Stimulated activated memory B cell treated with anti-CD40 and anti-IgM and Interleukin-4, amounts not matched to agents 10 μg/mL and 1 μg/mL and 100 μg/mL, for 72 hours (primary cell): ENCODE results near the gene IGSF3.

Source experiments
- ATAC-seq: fragments of 150-1000 bp; cut with Tn5 transposase; 2 replicates; pipeline ENCODE4 v1.10.0; 2021
- H3K27ac Mint-ChIP-seq: one replicate; pipeline ENCODE4 v1.8.0; 2022; ENCODE audit warnings: mild to moderate bottlenecking, mixed read lengths
- H3K27me3 Mint-ChIP-seq: one replicate; pipeline ENCODE4 v1.8.0; 2022; ENCODE audit warnings: mixed read lengths
- H3K36me3 Mint-ChIP-seq: one replicate; pipeline ENCODE4 v1.8.0; 2022; ENCODE audit warnings: mixed read lengths
- H3K4me1 Mint-ChIP-seq: one replicate; pipeline ENCODE4 v1.8.0; 2022; ENCODE audit warnings: mixed read lengths
- H3K4me3 Mint-ChIP-seq: one replicate; pipeline ENCODE4 v1.8.0; 2022; ENCODE audit warnings: mild to moderate bottlenecking, moderate library complexity, mixed read lengths
- H3K9me3 Mint-ChIP-seq: one replicate; pipeline ENCODE4 v1.8.0; 2022; ENCODE audit warnings: mixed read lengths

IGSF3 gene

DNA sequence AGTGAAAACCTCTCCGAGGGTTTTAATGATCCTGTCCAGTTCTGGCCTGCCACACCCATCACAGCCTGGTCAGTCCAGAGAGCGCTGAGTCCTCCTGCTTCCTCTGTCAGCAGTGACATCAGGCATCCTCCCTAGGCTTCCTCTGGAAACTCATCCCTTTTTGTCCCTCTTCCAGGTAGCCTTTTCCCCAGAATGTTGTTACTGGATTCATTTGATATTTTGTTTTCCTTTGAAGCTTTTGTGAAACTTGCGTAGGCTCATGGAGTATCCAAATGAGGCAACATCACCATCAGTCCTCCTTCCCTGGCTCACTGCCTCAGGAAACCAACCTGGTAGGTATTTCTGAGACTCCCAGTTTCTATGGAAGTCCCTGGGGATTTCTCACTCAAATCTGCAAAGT, 27.0 kb upstream of the IGSF3 start:
- Mint-ChIP-seq H3K9me3 (peaks cover 2% of the 10 kb centered on the region), H3K27ac (no peak overlapping the region), H3K4me3 (no peak overlapping the region), H3K27me3 (peaks cover 29% of the 10 kb centered on the region), H3K36me3 (no peaks in the 10 kb centered on the region), H3K4me1 (no peaks in the 10 kb centered on the region)
- no peak for ATAC-seq

DNA sequence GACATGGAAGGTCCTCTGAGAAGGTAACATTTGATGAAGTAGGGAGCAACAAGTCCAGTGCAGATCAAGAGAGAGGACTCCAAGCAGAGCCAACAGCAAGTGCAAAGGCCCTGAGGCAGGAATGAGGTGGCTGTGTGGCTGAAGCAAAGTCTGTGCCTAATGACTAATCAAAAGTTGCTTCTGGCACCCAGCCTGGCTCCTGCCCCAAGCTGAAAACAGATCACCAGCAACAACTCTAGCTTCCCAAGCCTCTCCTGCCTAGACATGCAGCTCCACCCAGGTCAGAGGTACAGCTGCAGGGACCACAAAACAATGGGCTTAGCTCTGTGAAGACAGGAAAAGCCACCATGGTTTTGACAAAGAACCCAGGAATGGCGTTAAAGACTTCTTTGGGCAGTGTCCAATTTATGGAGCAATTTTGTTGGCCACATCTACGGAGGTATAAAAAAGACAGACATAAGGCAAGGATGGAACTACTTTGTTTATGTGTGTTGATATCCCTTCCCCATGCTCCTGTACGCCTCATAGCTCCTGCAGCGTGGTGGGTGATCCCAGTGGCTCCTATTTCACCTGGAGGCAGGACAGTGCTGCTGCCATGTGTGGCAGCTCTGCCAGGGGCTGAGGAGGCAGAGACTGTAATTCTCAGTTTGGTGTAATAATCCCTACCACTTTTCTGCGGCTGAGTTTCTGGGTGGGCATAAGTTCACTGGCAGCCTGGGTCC, 26.4 kb upstream of the IGSF3 start:
- Mint-ChIP-seq H3K4me3 (no peak overlapping the region), H3K27me3 (peaks cover 29% of the 10 kb centered on the region), H3K27ac (no peak overlapping the region), H3K4me1 (no peaks in the 10 kb centered on the region), H3K36me3 (no peaks in the 10 kb centered on the region), H3K9me3 (peaks cover 2% of the 10 kb centered on the region)
- ATAC-seq = no peak

DNA sequence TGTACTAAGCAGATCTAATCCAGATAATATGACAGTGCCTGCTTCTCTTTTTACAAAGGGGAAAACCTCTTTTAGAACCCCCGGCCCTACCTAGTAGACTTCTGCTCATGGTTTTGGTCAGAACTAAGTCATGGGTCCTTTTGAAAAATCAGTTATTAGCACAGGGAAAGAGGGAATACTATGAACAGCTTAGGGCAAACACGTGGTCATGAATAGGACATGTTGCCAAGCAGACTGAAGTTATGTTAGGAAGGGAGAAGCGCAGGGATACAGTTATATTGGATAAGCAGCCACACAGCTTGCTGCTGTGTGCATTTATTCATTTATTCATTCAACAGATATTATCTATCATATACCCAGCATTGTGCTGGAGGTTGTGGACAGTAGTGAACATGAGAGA, 25.3 kb upstream of the IGSF3 start:
- no peaks in the 10 kb centered on the region for H3K4me1 Mint-ChIP-seq
- ATAC-seq = no peak
- no peak overlapping the region for H3K4me3 Mint-ChIP-seq
- peaks cover 29% of the 10 kb centered on the region for H3K27me3 Mint-ChIP-seq
- H3K36me3 Mint-ChIP-seq = no peaks in the 10 kb centered on the region
- H3K9me3 Mint-ChIP-seq = peaks cover 2% of the 10 kb centered on the region
- H3K27ac Mint-ChIP-seq = no peak overlapping the region

DNA sequence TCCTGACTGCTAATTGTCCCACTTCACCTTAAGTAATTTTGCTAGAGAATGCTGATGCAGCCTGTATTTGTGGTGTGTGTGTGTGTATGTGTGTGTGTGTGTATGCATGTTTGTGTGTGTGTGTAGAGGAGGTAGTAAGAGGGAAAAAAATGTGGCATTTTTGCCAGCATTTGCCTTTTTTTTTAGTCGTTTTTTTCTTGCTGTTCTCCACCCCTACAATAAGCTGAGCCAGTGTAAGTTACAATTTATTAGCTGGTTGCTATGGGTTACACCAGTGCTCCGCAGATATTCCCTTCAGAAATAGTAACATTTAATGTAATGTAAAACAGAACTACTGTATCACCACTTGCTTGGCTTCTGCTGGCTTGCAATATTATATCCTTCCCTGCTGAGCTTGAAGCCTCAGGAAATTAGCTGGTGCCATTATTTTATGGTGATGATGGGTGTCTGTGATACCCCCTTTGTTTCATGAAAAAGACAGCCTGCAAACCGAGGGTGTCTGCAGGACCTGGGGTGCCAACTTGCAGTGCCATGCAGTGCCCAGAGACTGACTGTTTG, 23.4 kb upstream of the IGSF3 start:
- no peak overlapping the region for H3K27ac Mint-ChIP-seq

DNA sequence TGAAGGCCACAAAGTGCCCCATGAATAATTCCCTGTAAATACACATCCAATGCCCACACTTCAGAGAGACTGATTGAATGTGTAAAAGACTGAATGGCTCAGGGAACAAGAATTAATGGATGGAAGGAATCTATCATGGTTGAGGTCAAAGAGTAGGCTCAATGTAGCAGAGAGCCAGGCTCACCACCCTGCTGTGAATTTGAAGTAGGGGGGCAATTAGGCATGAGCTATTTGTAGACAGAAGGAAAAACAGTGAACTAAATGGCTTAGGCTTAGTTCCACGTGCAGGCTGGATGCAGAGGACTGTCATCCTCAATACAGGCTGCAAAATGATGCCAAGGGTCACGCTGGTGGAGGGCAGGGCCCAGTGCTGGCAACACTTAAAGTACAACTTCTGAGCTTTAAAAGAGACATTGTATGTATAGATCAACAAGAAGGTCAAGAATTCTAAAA, 22.9 kb upstream of the IGSF3 start:
- no peak overlapping the region for H3K27ac Mint-ChIP-seq
- H3K4me3 Mint-ChIP-seq = no peak overlapping the region
- ATAC-seq = no peak
- peaks cover 29% of the 10 kb centered on the region for H3K27me3 Mint-ChIP-seq
- H3K36me3 Mint-ChIP-seq = no peaks in the 10 kb centered on the region
- H3K4me1 Mint-ChIP-seq = no peaks in the 10 kb centered on the region
- H3K9me3 Mint-ChIP-seq = peaks cover 2% of the 10 kb centered on the region

More for the DNA sequence above, 23.4 kb upstream of the IGSF3 start:
- Mint-ChIP-seq H3K4me3 (no peak overlapping the region), H3K36me3 (no peaks in the 10 kb centered on the region), H3K4me1 (no peaks in the 10 kb centered on the region), H3K27me3 (peaks cover 29% of the 10 kb centered on the region), H3K9me3 (peaks cover 2% of the 10 kb centered on the region)
- ATAC-seq = no peak

DNA sequence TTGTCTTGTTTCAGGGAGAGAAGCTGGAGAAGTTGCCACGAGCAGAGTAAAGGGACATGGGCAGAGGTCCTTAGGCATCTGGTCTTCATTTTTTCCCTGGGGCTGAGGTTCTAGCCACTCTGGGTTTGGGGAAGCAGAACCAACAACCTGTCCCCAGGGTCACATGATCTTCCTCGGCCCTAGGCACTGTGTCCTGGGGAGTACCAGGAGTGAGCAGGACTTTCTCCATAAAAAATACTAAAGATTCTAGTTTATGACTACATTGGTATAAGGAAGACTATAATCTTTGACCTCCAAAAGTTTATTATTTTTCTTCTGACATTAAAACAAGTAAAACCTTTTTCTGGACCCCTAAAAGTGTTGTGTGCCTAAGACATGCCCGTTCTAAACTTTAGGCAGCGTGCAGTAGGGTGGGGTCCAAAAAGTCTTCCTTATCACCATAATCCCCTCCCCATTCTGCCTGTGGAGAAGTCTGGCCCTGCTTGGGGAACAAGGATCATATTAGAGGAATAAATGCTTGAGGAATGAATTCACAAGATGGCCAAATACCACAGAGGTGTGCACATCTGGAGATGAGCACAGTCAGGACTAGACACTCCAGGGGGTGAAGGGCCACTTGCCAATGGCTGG, 19.3 kb upstream of the IGSF3 start:
- no peaks in the 10 kb centered on the region for H3K9me3 Mint-ChIP-seq
- no peak overlapping the region for H3K4me3 Mint-ChIP-seq
- ATAC-seq = no peak
- H3K36me3 Mint-ChIP-seq = no peaks in the 10 kb centered on the region
- peaks cover 9% of the 10 kb centered on the region for H3K27me3 Mint-ChIP-seq
- H3K4me1 Mint-ChIP-seq = no peaks in the 10 kb centered on the region
- H3K27ac Mint-ChIP-seq = no peak overlapping the region

DNA sequence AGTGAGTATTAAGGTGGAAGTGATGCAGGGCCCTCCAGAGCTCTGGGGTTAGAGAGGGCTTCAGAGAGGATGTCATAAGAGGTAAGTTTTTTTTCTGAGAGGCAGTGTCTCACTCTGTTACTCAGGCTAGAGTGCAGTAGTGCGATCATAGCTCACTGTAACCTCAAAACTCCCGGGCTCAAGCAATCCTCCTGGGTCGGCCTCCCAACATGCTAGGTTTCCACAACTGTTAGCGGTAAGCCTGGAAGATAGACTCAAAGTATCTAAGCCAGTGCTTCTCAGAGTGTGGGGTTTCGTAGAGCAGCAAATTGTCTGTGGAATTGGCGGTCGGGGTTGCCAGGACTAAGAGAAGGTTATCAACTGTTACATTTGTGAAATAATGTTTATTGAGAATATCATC, 18.6 kb upstream of the IGSF3 start:
- Mint-ChIP-seq H3K9me3 (no peaks in the 10 kb centered on the region), H3K36me3 (no peaks in the 10 kb centered on the region)

DNA sequence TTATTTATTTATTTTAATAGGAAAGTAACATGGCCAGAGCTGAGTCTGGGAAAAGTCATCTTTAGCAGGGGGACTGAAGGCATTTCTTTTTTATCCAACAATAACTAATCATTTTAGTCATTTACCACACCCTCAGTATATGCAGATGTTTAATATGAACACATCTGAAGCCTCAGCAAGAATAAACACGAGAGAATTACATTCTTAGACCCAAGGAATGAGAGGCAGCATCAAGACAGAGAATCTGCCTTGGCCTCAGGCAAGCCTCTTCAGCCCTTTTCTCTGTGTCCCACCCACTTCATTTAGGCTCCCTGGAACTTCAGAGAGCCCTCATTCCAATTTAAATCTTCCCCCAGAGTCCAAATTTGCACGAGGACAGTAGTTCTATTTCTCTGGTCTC, 17.0 kb upstream of the IGSF3 start:
- Mint-ChIP-seq H3K27ac (no peak overlapping the region), H3K4me1 (no peaks in the 10 kb centered on the region), H3K9me3 (no peaks in the 10 kb centered on the region), H3K36me3 (no peaks in the 10 kb centered on the region), H3K27me3 (no peaks in the 10 kb centered on the region), H3K4me3 (no peak overlapping the region)
- ATAC-seq = no peak

More for the DNA sequence above, 18.6 kb upstream of the IGSF3 start:
- ATAC-seq = no peak
- Mint-ChIP-seq H3K27ac (no peak overlapping the region), H3K4me3 (no peak overlapping the region), H3K27me3 (peaks cover 3% of the 10 kb centered on the region), H3K4me1 (no peaks in the 10 kb centered on the region)

DNA sequence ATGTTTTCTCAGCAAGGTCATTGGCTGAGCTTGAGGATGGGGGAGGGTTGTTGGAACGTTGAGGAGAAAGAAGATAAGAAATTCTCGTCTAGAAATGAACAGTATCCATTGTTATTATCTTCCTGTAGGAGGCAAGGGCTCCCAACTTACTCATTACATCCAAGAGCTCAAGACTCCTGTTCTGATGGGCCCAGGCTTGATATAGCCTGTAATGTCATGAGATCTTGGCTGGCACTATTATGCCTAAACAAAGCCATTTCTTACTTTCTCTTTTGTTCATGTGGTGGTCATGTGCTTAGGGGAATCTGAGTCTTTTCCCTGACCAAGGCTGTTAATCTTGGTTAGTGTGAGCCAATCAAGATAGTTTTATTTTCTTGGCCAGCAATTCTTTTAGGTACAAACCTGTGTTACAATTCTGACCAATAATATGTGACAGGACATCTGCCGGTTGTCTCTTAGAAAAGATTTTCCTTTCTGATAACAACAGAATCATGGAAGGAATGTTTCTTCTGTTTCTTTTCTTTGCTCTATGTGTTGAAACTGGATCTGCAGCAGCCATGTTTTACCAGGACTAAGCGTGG, 15.2 kb upstream of the IGSF3 start:
- no peaks in the 10 kb centered on the region for H3K9me3 Mint-ChIP-seq
- no peak for ATAC-seq
- no peaks in the 10 kb centered on the region for H3K36me3 Mint-ChIP-seq
- H3K4me1 Mint-ChIP-seq = no peaks in the 10 kb centered on the region
- no peak overlapping the region for H3K27ac Mint-ChIP-seq
- H3K27me3 Mint-ChIP-seq = peaks cover 12% of the 10 kb centered on the region
- H3K4me3 Mint-ChIP-seq = no peak overlapping the region

DNA sequence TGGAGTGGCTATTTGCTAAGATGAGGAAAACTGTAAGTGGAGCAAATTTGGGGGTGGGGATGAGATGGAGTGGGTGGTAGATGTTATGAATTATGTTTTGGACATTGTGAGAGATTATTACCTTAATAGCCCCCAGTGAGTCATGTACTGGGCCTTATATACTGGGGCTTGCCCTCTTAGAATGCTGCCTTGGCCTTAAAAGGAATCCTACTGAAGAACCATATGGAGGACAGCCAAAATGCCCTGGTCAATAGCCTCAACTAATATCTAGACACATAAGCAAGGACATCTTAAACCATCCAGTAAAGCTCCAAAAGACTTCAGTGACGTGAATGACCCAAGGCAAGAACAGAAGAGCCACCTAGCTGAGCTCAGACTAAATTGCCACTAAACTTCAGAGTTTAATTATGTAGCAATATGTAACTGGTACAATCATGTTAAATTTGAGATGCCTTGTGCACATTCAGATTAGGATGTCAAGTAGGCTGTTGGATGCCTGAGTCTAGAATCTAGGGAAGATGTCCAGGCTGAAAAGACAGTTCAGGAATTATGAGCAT, 13.9 kb upstream of the IGSF3 start:
- Mint-ChIP-seq H3K27ac (no peak overlapping the region), H3K9me3 (no peaks in the 10 kb centered on the region), H3K4me1 (no peaks in the 10 kb centered on the region), H3K27me3 (peaks cover 25% of the 10 kb centered on the region), H3K36me3 (no peaks in the 10 kb centered on the region), H3K4me3 (no peak overlapping the region)
- ATAC-seq = no peak

DNA sequence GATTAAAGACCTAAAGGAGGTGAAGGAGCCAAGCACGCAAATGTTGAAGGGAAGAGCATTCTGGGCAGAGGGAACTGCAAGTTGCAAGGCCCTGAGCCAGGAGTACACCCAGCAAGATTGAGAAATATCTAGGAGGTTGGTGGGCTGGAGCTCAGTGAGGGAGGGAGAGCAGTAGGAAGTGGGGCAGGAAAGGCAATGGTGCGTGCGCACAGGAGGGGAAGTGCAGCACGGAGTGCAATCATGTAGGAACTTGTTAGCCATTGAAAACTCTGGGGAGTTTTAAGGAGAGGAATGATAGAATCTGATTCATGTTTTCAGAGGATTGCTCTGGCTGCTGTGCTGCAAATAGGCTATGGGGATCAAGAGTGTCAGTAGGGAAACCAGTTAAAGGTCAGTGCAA, 13.2 kb upstream of the IGSF3 start:
- Mint-ChIP-seq H3K36me3 (no peaks in the 10 kb centered on the region), H3K27ac (no peak overlapping the region), H3K4me1 (no peaks in the 10 kb centered on the region), H3K27me3 (peaks cover 30% of the 10 kb centered on the region), H3K4me3 (no peak overlapping the region), H3K9me3 (no peaks in the 10 kb centered on the region)
- ATAC-seq = no peak

DNA sequence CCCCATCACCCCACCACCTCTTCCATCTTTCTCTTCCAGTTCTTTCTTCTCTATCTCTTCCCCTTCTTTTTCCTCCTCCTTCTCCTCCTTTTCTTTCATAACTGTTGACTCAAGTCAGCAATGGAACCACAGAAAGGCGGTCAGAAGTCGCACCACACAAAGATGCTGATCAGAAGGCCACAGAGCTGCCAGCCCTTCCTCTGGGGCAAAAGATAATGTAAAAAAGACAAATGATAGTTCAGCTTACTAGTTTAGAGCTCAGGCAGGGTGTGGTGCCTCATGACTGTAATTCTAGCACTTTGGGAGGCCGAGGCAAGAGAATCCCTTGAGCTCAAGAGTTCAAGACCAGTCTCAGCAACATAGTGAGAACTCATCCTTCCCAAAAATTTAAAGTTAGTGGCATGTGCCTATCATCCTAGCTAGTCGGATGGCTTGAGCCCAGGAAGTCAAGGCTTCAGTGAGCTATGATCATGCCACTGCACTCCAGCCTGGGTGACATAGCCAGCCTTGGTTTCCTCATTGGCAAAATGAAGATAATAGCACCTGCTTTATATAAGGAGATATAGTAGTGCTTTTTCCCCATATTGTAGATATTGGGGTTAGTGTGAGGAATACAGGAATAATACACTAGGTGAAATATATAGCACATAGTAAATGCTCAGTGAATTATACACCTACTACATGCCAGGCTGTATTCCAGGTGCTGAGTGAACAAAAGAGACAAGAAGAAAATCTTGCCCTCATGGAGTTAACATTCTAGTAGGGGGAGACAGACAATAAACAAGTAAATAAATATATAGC, 12.5 kb upstream of the IGSF3 start:
- Mint-ChIP-seq H3K36me3 (no peaks in the 10 kb centered on the region), H3K9me3 (no peaks in the 10 kb centered on the region), H3K4me3 (no peak overlapping the region), H3K27ac (no peak overlapping the region), H3K4me1 (no peaks in the 10 kb centered on the region), H3K27me3 (peaks cover 32% of the 10 kb centered on the region)
- no peak for ATAC-seq

DNA sequence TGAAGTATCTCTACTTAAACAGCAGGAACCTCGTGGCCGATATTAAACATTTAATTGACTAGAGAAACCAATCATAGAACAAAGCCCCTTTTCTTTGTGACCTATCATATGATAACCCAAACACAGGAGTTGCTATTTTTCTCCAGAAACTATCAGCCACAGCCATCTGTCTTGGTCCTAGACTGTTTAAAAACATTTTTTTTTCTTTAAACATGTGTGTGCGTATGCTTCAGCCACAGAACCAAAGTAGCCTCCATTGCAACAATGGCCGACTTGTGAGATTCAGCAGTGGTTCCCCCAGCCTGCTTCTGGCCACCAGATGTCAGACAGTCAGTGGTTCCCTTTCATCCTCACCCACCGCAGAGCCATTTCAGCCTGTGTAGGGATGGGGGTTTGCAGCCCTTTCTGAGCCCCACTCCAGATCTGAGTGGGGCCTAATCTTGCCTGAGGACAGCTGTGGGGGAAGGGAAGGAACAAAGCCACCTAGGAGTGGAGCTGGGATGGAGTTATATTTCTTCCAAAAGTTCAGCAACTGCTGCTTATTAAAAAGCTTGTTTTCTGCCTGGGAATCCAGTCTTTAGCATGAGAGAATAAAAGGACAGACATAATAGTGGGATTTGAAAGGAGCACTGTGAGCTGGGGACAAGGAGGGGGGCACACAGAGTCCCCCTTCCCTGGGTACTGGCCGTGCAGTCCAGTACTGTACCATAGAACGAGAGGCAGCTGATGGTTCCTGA, 11.7 kb upstream of the IGSF3 start:
- H3K27me3 Mint-ChIP-seq = peaks cover 39% of the 10 kb centered on the region
- H3K4me3 Mint-ChIP-seq = no peak overlapping the region
- H3K4me1 Mint-ChIP-seq = no peaks in the 10 kb centered on the region
- H3K36me3 Mint-ChIP-seq = no peaks in the 10 kb centered on the region
- no peaks in the 10 kb centered on the region for H3K9me3 Mint-ChIP-seq
- no peak for ATAC-seq
- no peak overlapping the region for H3K27ac Mint-ChIP-seq

DNA sequence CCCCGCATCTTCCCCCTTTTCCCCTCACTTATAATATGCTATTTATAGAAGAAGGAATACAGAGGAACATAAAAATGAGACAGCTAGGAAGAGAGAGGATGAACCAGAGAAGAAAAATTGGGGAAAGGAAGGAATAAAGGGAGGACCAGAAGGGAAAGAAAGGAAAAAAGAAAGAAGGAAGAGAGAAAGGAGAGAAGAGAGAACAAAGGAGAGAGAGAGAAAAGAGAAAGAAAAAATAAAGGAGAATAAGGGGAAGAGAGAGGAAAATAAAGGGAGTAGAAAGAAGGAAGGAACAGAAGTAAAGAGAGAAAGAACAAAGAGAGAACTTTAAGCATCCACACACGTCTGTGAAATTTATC, 11.2 kb upstream of the IGSF3 start:
- peaks cover 45% of the 10 kb centered on the region for H3K27me3 Mint-ChIP-seq
- H3K27ac Mint-ChIP-seq = no peak overlapping the region

More for the DNA sequence above, 11.2 kb upstream of the IGSF3 start:
- Mint-ChIP-seq H3K36me3 (no peaks in the 10 kb centered on the region), H3K4me1 (no peaks in the 10 kb centered on the region), H3K9me3 (no peaks in the 10 kb centered on the region), H3K4me3 (no peak overlapping the region)
- ATAC-seq = no peak
